ENCODE data around the gene POU6F2.

DNA sequence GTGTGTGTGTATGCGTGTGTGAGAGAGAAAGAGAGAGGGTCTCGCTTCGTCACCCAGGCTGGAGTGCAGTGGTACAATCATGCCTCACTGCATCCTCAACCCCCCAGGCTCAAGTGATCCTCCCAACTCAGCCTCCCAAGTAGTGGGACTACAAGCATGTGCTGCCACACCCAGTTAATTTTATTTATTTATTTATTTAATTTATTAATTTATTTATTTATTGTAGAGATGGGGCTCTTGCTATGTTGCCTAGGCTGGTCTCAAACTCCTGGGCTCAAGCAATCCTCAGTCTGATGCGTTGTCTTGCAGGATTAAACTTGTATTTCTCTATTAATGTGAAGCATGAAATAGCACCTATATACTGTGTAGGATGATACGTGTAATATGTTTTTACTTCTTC is 21.8 kb upstream of the POU6F2 start:
- TF ChIP-seq, protein P1, sequence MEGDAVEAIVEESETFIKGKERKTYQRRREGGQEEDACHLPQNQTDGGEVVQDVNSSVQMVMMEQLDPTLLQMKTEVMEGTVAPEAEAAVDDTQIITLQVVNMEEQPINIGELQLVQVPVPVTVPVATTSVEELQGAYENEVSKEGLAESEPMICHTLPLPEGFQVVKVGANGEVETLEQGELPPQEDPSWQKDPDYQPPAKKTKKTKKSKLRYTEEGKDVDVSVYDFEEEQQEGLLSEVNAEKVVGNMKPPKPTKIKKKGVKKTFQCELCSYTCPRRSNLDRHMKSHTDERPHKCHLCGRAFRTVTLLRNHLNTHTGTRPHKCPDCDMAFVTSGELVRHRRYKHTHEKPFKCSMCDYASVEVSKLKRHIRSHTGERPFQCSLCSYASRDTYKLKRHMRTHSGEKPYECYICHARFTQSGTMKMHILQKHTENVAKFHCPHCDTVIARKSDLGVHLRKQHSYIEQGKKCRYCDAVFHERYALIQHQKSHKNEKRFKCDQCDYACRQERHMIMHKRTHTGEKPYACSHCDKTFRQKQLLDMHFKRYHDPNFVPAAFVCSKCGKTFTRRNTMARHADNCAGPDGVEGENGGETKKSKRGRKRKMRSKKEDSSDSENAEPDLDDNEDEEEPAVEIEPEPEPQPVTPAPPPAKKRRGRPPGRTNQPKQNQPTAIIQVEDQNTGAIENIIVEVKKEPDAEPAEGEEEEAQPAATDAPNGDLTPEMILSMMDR (IDR thresholded peaks at IDR 0.05; ENCODE audit: insufficient read depth, low read length), result no peak
- TF ChIP-seq, protein P2, sequence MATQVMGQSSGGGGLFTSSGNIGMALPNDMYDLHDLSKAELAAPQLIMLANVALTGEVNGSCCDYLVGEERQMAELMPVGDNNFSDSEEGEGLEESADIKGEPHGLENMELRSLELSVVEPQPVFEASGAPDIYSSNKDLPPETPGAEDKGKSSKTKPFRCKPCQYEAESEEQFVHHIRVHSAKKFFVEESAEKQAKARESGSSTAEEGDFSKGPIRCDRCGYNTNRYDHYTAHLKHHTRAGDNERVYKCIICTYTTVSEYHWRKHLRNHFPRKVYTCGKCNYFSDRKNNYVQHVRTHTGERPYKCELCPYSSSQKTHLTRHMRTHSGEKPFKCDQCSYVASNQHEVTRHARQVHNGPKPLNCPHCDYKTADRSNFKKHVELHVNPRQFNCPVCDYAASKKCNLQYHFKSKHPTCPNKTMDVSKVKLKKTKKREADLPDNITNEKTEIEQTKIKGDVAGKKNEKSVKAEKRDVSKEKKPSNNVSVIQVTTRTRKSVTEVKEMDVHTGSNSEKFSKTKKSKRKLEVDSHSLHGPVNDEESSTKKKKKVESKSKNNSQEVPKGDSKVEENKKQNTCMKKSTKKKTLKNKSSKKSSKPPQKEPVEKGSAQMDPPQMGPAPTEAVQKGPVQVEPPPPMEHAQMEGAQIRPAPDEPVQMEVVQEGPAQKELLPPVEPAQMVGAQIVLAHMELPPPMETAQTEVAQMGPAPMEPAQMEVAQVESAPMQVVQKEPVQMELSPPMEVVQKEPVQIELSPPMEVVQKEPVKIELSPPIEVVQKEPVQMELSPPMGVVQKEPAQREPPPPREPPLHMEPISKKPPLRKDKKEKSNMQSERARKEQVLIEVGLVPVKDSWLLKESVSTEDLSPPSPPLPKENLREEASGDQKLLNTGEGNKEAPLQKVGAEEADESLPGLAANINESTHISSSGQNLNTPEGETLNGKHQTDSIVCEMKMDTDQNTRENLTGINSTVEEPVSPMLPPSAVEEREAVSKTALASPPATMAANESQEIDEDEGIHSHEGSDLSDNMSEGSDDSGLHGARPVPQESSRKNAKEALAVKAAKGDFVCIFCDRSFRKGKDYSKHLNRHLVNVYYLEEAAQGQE (IDR thresholded peaks at IDR 0.05; ENCODE audit: insufficient replicate concordance, low read depth), result no peak
- TF ChIP-seq POLR2AphosphoS5 (IDR thresholded peaks at IDR 0.05; ENCODE audit: low read depth) (no peak), GABPA (IDR thresholded peaks at IDR 0.05; ENCODE audit: low read depth) (no peak)

Data from HL-60 (cell line).